ENCODE results near the gene ADCY3. TPM values are rescaled to one million over a fixed set of nuclear protein-coding genes. Genes with fewer than 3 reads are reported as not detected.

The ADCY3 gene
- total and polyA plus RNA-seq, 12 donors: 8.0 to 72.0 (median 35.1) TPM

GRCh38 chr2:24831221-24832072, 88.6 kb downstream of the ADCY3 start:
- Histone ChIP-seq H3K27me3 (no peaks in the 10 kb centered on the region), H3K4me3 (no peak overlapping the region), H3K9me3 (replicated peaks in 1 of 3) (no peaks in the 10 kb centered on the region), H3K27ac (no peak overlapping the region), H3K36me3 (replicated peaks in 1 of 2) (no peaks in the 10 kb centered on the region), H3K4me1 (replicated peaks in 1 of 2) (peaks cover 0 to 8% of the 10 kb centered on the region in 2 donors)
- TF ChIP-seq CTCF (IDR thresholded peaks at IDR 0.05): no peak
- no peak for TF ChIP-seq POLR2A (IDR thresholded peaks at IDR 0.05)
- DNase-seq: peak in 1 of 7 donors; percentile 7
- WGBS, 4 donors: 73 to 88% (median 82%) methylated on average over 7 to 18 of the region's 18 CpGs
- intact Hi-C loops (cut with DNase I): no loop called here

GRCh38 chr2:24830786-24831185, 89.3 kb downstream of the ADCY3 start:
- no peak overlapping the region for H3K27ac ChIP-seq
- 87 to 95% (median 94%) methylated on average over 5 to 12 of the region's 12 CpGs for WGBS, 4 donors
- TF ChIP-seq POLR2A (IDR thresholded peaks at IDR 0.05) (no peak), CTCF (IDR thresholded peaks at IDR 0.05) (no peak)
- peaks cover 0 to 8% of the 10 kb centered on the region in 2 donors for H3K4me1 ChIP-seq (replicated peaks in 1 of 2)
- intact Hi-C loops (cut with DNase I): no loop called here
- H3K36me3 ChIP-seq (replicated peaks in 1 of 2): no peaks in the 10 kb centered on the region
- H3K9me3 ChIP-seq (replicated peaks in 1 of 3): no peaks in the 10 kb centered on the region
- DNase-seq: peak in 1 of 7 donors; percentile 9
- no peak overlapping the region for H3K4me3 ChIP-seq
- no peaks in the 10 kb centered on the region for H3K27me3 ChIP-seq

GRCh38 chr2:24830351-24830750, 89.7 kb downstream of the ADCY3 start:
- TF ChIP-seq CTCF (IDR thresholded peaks at IDR 0.05) (peak in 1 of 6 experiments; percentile 7), POLR2A (IDR thresholded peaks at IDR 0.05) (no peak)
- Histone ChIP-seq H3K27me3 (no peaks in the 10 kb centered on the region), H3K27ac (no peak overlapping the region), H3K4me1 (replicated peaks in 1 of 2) (peaks cover 0 to 8% of the 10 kb centered on the region in 2 donors), H3K4me3 (no peak overlapping the region), H3K9me3 (replicated peaks in 1 of 3) (no peaks in the 10 kb centered on the region), H3K36me3 (replicated peaks in 1 of 2) (no peaks in the 10 kb centered on the region)
- WGBS, 4 donors: 86 to 92% (median 88%) methylated on average over 4 to 5 of the region's 5 CpGs
- DNase-seq: peak in 1 of 7 donors; percentile 9
- intact Hi-C loops (cut with DNase I): no loop called here

- WGBS, 4 donors: 74 to 81% (median 79%) methylated on average over 15 to 17 of the region's 17 CpGs
- intact Hi-C loops (cut with DNase I): loop anchor here in 1 of 2 donors (5.0 kb wide), 1 partner anchor 416 kb away; no protein-coding TSS in a partner anchor
- H3K27me3 ChIP-seq: no peaks in the 10 kb centered on the region
- peaks cover 0 to 8% of the 10 kb centered on the region in 2 donors for H3K4me1 ChIP-seq (replicated peaks in 1 of 2)
- no peaks in the 10 kb centered on the region for H3K9me3 ChIP-seq (replicated peaks in 1 of 3)
- TF ChIP-seq CTCF (IDR thresholded peaks at IDR 0.05) (no peak), POLR2A (IDR thresholded peaks at IDR 0.05) (no peak)
- no peak overlapping the region for H3K4me3 ChIP-seq
- no peak for DNase-seq
- no peak overlapping the region for H3K27ac ChIP-seq
- no peaks in the 10 kb centered on the region for H3K36me3 ChIP-seq (replicated peaks in 1 of 2)
These were observed 91.6 kb downstream of the ADCY3 start for GRCh38 chr2:24828238-24828996.

All from adrenal gland (tissue), 12 donors.